Measurements from ENCODE around the gene KLHL29.
A peak's percentile ranks its signal among the peaks of the same experiment; 100 is the strongest.

Gene KLHL29

DNA sequence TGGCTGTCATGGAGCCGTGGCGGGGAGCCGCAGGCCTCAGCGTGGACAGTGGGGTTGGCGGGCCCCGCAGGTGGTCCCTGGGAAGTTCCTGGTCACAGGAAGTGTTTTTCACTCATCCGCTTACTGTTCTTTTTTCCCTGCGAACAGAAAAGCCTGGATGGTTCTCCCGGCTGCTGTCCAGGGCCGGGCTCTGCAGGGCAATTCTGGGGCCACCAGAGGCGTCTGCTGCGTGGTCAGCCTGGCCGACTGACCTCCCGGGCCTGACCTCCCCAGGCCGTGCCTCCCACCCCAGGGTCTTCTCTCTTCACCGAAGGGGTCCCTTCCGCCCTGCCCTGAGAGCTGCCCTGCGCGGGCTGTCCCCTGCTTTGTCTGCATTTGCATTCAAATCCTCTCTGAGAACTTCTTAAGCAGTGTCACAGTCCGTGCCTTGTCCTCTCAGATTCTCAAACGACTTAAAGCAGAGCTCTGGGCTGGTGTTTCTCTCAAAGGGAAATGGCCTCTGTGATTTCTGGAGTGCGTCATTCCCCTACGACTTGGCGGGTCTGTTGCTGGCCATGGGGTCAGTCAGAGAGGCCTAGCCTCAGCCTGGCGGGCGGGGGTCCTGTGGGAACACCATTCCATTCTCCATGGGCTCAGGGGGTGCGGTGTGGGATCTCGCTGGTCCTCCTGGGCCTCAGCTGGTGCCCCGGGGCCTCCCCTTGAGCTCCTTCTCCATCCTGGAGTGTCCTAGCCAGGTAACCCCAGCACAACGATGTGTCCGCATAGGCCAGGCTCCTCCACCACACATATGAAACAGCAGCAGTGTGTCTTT is 38.3 kb downstream of the KLHL29 start:
- no peak for DNase-seq

DNA sequence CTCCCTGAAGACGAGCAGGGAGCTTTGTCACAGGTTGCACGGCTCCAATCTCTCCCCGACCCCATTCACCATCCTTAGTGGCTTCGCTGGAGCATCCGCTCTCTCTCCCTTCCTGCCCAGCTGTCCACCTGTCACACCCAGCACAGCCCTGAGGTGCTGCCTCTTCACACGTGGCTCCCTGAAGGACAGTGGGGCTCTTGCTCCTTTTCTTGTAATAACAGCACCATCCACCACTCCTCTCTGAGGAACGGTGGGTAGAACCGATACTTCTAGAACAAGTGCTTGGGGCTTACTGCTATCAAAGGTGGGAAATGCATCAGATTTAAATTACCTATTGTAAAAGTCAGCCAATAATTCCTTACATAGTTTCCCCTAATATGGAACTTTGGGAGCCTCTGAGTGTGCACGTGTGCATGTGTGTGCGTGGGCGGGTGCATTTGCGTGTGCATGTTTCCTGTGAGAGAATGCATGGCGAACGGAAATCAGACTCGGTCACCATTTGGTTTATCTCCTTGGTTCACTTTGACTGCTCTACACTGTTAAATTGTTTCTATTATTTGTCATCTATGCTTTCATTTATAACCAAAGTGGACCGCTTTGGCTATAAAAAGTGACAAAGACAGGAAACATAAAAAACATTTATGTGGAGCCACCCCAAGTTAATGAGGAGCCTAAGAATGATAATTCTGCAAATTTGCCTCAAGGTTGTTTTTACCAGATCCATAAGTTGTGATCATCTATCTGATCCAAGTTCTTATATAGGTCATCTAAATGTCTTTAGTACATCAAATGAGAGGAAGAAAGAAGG is 39.1 kb downstream of the KLHL29 start:
- DNase-seq: no peak

DNA sequence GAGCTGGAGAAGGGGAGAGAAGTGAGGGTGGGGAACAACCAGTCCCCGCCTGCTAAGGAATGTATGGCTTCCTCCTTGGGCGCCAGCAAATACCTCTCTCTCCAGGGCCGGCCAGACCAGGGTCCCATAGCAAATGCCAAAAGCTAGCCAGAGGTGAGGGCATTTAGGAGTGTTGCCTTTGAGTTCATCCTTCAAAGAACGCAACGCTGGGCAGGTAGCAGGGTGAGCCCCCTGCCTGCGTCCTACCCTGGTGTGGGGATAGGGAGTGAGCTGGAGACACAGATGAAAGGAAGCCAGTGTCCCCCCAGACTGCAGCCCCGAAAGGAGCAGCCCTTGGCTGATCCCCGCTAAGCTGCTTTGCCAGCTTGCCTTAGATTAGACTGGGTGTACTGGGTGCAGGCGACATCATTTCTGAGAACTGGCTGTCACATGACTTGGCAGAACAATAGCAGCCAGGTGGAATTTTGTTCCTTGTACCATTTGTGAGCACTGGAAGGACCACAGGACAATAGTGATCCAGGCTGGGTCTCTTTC is 40.4 kb downstream of the KLHL29 start:
- no peak for DNase-seq

DNA sequence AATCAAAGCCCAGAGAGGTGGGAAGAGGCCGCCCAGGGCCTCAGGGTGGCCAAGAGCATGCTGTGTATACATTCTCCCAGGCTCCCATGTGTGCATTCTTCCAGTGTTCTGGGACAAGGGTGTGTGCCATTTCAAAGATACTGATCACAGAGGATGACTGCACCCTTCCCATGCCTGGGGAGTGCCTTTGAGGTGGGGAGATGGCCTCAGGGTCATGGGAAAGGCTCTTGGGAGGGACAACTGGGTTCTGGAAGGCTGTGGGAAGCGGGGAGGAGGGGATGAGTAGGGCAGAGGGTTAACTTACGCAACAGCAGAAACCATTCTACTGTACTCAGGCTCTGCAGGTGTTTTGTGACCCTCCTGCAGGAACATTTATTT is 40.9 kb downstream of the KLHL29 start:
- no peak for DNase-seq

- peak; percentile 85 for DNase-seq
These were observed 41.4 kb downstream of the KLHL29 start for GRCh38 chr2:23426263-23426905.

- no peak for DNase-seq
These were observed 42.4 kb downstream of the KLHL29 start for GRCh38 chr2:23427350-23427749.

GRCh38 chr2:23427976-23428375 is 43.0 kb downstream of the KLHL29 start:
- DNase-seq: no peak

- no peak for DNase-seq
These were observed 44.1 kb downstream of the KLHL29 start for GRCh38 chr2:23429036-23429435.

DNA sequence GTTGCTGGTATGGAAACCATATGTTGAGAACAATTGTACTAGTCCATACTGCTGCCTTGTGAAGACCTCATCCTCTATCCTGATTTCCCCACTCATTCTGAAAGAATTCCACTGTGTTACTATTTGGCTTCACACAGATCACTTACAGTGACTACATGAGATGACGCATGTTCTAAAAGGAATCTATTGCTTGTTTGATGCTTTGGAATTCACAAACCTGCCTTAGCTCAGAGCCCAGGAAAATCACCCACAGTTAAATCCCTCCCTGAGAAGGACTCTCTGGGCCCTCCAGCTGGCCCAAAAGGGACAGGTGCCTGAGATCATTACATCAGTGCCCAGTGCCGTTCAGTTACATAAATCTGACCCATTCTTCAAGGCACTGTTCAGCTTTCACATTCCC is 45.3 kb downstream of the KLHL29 start:
- DNase-seq: no peak

GRCh38 chr2:23432531-23432930 is 47.6 kb downstream of the KLHL29 start:
- DNase-seq: no peak

- no peak for DNase-seq
These were observed 48.3 kb downstream of the KLHL29 start for GRCh38 chr2:23433282-23433681.

GRCh38 chr2:23434721-23435121 is 49.7 kb downstream of the KLHL29 start:
- DNase-seq: no peak

DNA sequence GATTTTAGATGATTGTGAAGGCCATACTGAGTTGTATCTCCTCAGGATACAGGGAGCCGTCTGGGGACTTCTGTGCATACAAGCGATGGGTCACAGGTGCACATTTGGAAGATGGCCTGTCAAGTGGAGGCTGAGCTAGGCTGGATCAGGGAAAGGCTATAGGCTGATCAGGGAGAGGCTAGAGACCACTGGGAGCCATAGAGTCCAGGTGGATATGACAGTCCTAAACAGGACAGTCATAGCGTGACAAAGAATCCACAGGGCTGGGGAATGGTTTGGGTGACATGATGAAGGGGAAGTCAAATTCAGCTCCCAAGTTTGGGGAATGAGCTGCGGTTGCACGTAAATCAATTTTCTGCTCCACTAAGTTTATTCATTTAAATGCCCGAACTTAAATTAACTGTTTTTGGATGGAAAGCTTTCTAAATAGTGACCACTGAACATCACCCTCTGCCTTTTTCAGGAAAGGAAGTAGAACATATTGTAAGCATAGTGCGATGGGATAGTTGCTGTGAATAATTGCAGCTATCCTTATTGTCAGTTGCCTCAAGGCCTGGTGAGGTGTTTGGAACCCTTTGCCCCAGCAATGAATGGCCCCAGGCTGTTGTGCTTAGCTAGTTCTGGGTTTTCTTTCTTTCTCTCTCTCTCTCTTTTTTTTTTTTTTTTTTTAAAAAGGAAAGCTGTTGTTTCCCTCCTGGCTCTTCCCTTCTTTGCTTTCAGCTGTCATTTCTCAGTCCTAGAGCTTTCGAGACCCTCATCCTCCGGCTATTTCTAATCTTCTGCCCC is 50.5 kb downstream of the KLHL29 start:
- no peak for DNase-seq

- no peak for DNase-seq
These were observed 51.5 kb downstream of the KLHL29 start for GRCh38 chr2:23436346-23437098.

- DNase-seq: no peak
These were observed 56.4 kb downstream of the KLHL29 start for GRCh38 chr2:23441414-23441813.

GRCh38 chr2:23445450-23445868 is 60.5 kb downstream of the KLHL29 start:
- no peak for DNase-seq

GRCh38 chr2:23446916-23447315 is 61.9 kb downstream of the KLHL29 start:
- no peak for DNase-seq

- no peak for DNase-seq
These were observed 62.4 kb downstream of the KLHL29 start for GRCh38 chr2:23447405-23447804.

- DNase-seq: no peak
These were observed 63.9 kb downstream of the KLHL29 start for GRCh38 chr2:23448906-23449305.

- DNase-seq: no peak
These were observed 64.4 kb downstream of the KLHL29 start for GRCh38 chr2:23449413-23449812.

DNA sequence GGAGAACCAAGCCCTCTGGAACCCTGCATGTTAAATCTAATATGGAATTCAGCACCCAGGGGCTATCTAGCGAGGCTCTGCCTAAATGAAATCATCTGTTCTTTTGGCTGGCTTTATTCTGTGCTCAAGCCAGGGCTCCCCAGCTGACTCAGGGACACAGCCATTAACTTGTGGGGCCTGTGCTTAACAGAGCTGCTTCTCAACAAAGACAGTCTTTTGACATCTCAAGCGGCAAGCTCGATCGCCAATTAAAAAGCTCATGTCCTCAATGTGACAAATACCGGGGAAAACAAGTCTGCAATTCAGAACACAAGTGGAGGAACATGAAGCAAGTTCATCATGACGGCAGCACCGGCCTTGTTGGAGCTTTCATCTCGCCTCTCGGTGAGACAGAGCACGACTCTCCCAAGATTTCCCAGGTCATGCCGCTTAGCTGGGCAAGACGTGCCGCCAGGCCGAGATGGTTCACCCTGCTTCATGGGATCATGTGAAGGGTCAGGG is 64.9 kb downstream of the KLHL29 start:
- DNase-seq: no peak

DNA sequence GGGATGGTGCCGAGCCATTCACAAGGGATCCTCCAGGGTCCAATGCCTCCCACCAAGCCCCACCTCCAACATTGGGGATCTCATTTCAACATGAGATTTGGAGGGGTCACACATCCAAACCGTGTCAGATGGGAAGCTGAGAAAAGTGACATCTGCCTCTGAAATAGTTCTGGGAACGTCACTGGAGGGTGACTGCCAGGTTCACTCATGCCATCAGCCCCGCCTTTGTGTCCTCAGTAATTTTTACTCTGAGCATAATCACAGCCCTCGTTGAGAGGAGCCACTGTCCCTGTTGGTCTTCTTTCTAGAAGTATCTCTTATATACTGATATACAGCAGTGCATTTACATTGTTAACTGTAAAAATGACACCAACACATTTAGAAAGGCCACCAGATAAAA is 67.4 kb downstream of the KLHL29 start:
- no peak for DNase-seq

All from eye (tissue), 1 donor.